Measurements from ENCODE around the gene PPM1H.

DNA sequence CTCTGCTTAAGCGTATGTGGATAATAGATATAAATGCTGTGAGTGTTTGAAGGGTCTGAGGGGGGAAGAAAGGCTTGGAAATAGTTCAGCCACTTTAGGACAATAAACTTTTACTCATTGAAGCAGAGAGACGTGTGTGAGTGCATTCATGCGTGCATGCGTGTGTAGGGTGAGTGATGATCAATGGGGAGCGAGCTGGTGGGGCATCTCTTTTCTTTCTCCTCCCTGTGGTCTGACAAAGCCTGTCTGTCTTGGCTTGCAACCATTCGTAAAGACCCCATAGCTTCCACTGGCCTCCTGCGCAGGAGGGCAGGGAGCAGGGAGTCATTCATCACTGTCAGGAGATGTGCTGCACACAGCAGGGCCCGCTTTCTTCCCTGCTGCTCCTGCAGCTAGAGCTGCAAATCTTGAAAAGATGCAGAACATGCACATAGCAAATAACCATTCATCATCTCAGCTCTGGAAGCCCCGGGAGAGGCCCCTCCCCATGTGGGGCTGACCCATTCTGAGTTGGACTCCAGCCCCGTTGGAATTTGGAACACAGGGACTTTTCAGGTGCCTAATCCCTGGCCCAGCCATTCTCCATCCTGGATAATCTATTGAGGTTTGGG is 223.2 kb downstream of the PPM1H start:
- TF ChIP-seq POLR2A (IDR thresholded peaks at IDR 0.05; ENCODE audit: low read length): no peak
- TF ChIP-seq GATA1 (IDR thresholded peaks at IDR 0.05; ENCODE audit: low read depth, low read length): no peak
